CD4-positive, alpha-beta T cell treated with Interleukin-15 for 1 hour (primary cell): ENCODE measurements around the gene ZNF727.
"Not testable (repeated sequence)": the region's sequence is repeated elsewhere in the genome, so short reads cannot be mapped to it uniquely, and the experiment has no call there.

ENCODE experiments used
- DNase-seq: peaks from one replicate; pipeline ENCODE4 v3.0.0-alpha.2; 2020

ZNF727 gene

GRCh38 chr7:64045301-64046040 is at the start of gene ZNF727:
TSS of gene ZNF727 (plus strand) at chr7:64045434. CDS start at chr7:64045622, 188 bp downstream.
- peak; percentile 33 for DNase-seq

GRCh38 chr7:63998549-63998948 is 46.7 kb upstream of the ZNF727 start, which contains the start of gene ZNF722:
TSS of gene ZNF722 (plus strand) at chr7:63998849. CDS start at chr7:63998962, 113 bp downstream.
- DNase-seq: no peak

- DNase-seq: not testable (repeated sequence)
Measured at GRCh38 chr7:64015496-64015895, 29.7 kb upstream of the ZNF727 start.

DNA sequence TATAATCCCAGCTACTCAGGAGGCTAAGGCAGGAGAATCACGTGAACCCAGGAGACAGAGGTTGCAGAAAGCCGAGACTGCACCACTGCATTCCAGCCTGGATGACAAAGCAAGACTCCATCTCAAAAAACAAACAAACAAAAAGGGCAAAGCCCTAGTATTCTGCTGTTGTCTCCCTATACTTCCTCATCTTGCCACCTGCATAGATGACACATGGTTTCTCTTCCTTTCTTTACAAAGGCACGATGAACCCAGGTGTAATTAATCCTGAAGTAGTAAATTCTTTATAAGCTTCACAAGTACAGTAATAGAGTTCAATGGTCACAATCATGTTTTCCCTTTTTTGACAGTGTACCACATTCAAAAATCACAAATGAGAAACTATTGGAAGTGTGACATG is 9.8 kb upstream of the ZNF727 start:
- no peak for DNase-seq

- DNase-seq: no peak
Measured at GRCh38 chr7:64037095-64037494, 8.1 kb upstream of the ZNF727 start.

DNA sequence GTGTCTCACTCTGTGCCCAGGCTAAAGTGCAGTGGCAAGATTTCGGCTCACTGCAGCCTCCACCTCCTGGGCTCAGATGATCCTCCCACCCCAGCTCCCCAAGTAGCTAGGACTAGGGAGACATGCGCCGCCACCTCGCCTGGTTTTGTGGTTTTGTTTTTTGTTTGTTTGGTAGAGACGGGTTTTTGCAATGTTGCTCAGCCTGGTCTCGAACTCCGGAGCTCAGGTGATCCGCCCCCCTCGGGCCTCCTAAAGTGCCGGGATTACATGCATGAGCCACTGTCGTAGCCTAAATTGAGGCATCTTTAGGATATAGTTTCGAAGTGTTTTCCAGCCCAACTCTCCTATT is 781 bp downstream of the ZNF727 start:
- no peak for DNase-seq

GRCh38 chr7:64077837-64078698 is 32.8 kb downstream of the ZNF727 start:
- DNase-seq: not testable (repeated sequence)

DNA sequence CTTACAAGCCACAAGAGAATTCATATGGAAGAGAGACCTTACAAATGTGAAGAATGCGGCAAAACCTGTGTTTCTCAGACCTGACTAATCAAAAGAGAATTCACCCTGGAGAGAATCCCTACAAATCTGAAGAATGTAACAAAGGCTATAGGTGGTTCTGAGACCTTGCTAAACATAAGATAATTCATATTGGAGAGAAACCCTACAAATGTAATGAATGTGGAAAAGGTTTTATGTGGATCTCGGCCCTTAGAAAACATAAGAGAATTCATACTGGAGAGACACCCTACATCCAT is 33.4 kb downstream of the ZNF727 start:
- no peak for DNase-seq

DNA sequence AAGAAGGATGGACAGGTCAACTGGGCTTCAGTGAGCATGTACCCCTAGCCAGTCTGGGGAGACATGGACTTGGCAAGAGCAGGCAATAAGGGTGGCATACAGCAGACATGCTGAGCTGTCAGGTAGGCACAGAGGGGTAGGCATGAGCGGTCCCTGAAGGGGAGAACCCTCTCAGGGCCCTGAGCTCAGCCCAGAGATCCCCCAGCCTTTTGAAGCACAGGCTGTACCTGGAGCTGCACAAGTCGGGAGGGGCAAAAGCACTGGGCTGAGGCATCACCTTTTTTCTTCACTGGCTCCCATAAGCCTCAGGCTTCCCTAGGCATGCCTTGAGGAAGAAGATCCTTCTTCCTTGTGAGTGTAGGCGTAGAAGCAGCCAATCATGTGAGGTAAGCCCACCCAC is 42.3 kb downstream of the ZNF727 start:
- no peak for DNase-seq

DNA sequence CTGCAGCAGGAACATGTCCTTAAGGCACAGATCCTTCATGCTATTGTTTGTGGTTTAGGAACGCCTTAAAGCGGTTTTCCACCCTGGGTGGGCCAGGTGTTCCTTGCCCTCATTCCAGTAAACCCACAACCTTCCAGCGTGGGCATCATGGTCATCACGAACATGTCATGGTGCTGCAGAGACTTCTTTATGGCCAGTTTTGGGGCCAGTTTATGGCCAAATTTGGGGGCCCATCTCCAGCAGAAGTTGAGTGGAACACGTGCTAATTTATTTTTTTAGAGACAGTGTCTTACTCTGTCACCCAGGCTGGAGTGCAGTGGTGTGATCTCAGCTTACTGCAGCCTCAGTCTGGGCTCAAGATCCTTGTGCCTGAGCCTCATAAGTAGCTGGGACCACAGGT is 43.6 kb downstream of the ZNF727 start:
- not testable (repeated sequence) for DNase-seq
